Measurements from ENCODE around the gene HAL. TPM values are rescaled to one million over a fixed set of nuclear protein-coding genes. Genes with fewer than 3 reads are reported as not detected.

Gene HAL
- total RNA-seq, 1 donor: not detected

DNA sequence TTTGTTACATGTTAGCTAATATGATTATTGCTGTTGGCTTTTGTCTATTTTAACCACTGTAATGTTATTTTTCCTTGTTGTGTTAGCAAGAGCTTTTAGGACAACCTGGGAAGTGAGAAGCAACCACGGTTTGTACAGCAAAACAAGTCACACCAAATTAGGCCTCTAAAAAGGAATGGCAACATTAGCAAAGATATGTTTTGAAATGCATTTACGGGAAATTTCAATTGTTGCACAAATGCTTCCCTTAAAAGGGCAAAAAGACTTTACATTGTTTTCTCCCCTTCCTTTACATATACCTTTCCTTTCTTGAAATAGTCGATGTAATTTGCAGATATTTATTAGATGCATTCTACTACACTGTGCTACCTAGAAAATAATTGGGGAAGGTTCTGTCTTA lies 43.4 kb upstream of the HAL start:
- no peak for DNase-seq (ENCODE audit: low read depth)
- TF ChIP-seq, protein P1, sequence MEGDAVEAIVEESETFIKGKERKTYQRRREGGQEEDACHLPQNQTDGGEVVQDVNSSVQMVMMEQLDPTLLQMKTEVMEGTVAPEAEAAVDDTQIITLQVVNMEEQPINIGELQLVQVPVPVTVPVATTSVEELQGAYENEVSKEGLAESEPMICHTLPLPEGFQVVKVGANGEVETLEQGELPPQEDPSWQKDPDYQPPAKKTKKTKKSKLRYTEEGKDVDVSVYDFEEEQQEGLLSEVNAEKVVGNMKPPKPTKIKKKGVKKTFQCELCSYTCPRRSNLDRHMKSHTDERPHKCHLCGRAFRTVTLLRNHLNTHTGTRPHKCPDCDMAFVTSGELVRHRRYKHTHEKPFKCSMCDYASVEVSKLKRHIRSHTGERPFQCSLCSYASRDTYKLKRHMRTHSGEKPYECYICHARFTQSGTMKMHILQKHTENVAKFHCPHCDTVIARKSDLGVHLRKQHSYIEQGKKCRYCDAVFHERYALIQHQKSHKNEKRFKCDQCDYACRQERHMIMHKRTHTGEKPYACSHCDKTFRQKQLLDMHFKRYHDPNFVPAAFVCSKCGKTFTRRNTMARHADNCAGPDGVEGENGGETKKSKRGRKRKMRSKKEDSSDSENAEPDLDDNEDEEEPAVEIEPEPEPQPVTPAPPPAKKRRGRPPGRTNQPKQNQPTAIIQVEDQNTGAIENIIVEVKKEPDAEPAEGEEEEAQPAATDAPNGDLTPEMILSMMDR (IDR thresholded peaks at IDR 0.05; ENCODE audit: insufficient read depth, low read depth, low read length): no peak
- no peak overlapping the region for H3K4me3 ChIP-seq (ENCODE audit: low read depth, low read length)

DNA sequence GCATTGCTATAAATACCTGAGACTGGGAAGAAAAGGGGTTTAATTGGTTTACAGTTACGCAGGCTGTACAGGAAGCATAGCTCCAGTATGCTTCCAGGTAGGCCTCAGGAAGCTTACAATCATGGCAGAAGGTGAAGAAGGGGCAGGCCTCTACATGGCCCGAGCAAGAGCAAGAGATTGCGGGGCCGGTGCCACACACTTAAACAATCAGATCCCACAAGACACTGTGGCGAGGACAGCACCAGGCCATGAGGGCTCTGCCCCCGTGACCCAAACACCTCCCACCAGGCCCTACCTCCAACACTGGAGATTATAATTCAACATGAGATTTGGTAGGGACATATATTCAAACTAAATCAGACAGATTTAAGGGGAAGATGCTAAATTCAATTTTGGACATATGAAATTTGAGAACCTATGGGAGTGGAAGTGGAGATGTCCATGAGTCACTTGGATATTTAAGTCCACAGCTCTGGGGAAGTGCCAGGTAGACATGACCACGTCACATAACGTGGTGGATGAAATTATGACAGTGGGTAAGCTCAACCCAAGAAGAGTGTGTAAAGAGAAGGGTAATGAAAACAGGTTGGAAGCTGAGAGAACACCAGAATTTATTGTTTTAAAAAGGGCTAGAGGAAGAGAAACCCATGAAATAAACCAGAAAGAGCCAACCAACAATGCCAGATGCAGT lies 40.8 kb upstream of the HAL start:
- DNase-seq (ENCODE audit: low read depth): no peak
- TF ChIP-seq, protein P1 (IDR thresholded peaks at IDR 0.05; ENCODE audit: insufficient read depth, low read depth, low read length): no peak
- H3K4me3 ChIP-seq (ENCODE audit: low read depth, low read length): no peak overlapping the region

DNA sequence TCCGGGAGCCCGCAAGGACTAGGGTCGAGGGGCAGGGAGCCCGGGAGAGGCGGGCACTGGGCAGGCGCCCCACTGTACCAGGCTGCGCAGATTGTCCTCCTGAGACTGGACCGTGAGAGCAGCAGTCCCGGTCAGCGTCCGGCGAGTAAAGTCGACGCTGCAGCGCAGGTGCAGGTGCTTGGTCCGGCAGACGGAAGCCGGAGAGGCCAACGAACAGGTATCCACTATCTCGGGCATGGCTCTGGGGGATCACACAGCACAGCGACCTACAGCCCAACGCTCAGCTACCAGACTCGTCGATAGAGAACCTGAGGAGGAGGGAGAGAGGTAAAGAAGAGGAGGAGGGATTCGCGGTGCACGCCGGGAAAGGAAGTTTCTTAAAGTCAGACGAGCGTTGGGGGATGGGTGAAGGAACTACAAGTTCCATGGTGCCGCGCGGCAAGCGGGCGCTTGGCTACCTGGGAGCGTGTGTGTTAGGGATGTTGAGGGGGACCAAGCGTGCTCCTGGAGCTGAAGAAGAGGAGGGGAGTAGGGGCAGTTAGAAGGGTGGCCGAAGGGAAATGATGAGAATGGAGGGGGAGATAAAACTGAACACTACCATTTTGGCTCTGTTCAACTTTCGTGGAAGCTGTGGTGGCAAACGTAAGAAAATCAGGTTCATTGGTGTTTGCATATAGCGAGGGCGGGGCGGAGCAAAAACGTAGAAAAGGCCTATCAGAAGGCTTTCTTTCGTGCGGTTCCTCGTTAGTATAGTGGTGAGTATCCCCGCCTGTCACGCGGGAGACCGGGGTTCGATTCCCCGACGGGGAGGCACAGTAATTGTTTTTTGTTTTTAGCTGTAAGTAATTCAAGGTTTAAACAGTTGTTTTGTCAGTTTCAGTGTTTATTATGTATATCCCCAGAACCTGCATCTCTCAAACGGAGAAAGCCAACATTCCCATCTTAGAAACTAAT lies 39.4 kb upstream of the HAL start, which contains the start of gene LTA4H:
Gene LTA4H, minus strand, starts transcription at position 305 of the 954 bp plus-strand sequence. Its CDS starts 68 bp downstream, at position 237.
- TF ChIP-seq, protein P1 (IDR thresholded peaks at IDR 0.05; ENCODE audit: insufficient read depth, low read depth, low read length): no peak
- peak; percentile 98 for DNase-seq (ENCODE audit: low read depth)
- H3K4me3 ChIP-seq (ENCODE audit: low read depth, low read length): peak within 1 kb of the TSS; percentile 94

DNA sequence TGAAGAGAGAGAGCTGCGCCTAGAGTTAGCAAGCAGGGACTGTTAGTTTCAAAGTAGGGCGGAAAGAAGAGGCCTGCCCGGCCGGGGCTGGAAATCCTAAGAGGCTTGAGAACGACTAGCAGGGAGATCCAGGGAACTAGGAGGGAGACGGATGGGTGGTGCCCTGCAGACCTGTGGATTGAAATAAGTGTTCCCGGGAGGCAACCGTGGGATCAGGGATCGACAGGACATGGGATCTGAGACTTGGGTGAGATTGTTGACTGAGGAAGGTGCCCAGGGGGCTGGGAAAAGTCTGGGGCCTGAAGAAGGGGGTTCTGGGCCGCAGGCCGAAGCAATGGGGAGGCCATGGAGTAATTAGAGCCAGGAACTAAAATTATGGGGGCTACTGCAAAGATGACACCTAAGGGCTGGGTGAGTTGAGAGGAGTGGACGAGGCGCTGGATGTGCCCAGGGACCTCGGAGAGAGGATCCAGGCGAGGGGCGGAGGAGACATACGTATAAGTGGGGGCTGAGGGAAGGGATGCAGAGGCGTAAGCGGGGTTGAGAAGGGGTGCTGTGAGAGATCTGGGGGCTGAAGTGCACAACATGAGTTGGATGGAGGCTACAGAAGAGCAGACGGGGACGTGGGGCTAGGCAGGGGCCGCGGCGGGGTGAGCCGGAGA lies 38.6 kb upstream of the HAL start:
- peak overlapping the region; percentile 94 for H3K4me3 ChIP-seq (ENCODE audit: low read depth, low read length)
- TF ChIP-seq, protein P1 (IDR thresholded peaks at IDR 0.05; ENCODE audit: insufficient read depth, low read depth, low read length): no peak
- DNase-seq (ENCODE audit: low read depth): peak; percentile 38

DNA sequence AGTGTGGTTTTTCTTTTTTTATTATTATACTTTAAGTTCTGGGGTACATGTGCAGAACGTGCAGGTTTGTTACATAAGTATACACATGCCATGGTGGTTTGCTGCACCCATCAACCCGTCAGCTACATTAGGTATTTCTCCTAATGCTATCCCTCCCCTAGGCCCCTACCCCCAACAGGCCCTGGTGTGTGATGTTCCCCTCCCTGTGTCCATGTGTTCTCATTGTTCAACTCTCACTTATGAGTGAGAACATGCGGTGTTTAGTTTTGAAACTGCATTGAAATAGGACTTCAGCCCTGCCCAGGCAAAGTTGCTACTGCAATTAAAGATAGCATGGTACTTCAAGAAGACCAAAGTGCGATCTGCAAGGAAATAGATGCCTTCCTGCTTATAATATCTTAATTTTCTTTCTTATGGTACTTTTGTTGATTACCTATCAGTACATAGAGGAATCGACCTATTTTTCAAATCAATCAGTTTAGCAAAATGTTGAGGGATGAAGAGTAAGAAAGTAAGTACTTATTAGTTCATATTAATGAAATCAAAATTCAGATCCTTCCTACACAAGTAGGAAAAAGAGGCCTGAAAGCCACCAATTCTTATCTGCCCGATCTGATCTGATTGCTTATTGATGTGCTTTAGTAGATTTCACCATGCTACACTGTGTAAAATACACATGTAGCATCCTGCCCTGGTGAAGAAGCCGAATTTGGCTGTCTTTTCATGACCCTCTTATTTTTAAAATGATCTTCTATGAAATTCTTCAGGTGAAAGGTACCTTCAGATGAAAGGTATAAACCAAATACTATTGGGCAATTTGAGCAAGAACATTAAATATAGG lies 37.6 kb upstream of the HAL start:
- H3K4me3 ChIP-seq (ENCODE audit: low read depth, low read length): peak overlapping the region; percentile 94
- no peak for DNase-seq (ENCODE audit: low read depth)
- TF ChIP-seq, protein P1 (IDR thresholded peaks at IDR 0.05; ENCODE audit: insufficient read depth, low read depth, low read length): no peak

DNA sequence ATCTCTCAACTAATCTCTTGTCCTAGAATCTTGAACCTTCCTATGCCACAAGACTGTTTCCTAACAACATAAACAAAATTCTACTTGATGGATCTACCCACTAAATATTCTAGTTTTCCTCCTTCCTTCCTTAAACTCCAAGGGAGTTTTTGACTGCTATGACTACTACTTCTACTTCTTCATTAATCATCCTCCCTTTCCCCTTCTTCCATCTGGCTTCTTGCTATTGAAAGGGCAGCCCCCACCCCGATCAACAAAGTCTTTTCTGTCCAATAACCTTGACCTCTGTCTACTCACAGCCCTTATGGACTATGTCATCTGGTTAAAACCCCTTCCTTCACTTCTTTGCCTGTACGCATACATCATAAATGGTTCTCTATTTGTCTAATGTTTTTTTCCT lies 33.7 kb upstream of the HAL start:
- TF ChIP-seq, protein P1 (IDR thresholded peaks at IDR 0.05; ENCODE audit: insufficient read depth, low read depth, low read length): no peak
- H3K4me3 ChIP-seq (ENCODE audit: low read depth, low read length): no peak overlapping the region
- no peak for DNase-seq (ENCODE audit: low read depth)
